GM12872 (cell line): ENCODE results near the gene POU5F1.

Source experiments
- TF ChIP-seq, protein P1 (sequence below): IDR thresholded peaks from 3 replicates; pipeline ENCODE4 v1.5.1; 2011; ENCODE audit warnings: low read depth, mild to moderate bottlenecking, low read length, moderate library complexity; ENCODE audit not compliant: insufficient read depth

The POU5F1 gene

DNA sequence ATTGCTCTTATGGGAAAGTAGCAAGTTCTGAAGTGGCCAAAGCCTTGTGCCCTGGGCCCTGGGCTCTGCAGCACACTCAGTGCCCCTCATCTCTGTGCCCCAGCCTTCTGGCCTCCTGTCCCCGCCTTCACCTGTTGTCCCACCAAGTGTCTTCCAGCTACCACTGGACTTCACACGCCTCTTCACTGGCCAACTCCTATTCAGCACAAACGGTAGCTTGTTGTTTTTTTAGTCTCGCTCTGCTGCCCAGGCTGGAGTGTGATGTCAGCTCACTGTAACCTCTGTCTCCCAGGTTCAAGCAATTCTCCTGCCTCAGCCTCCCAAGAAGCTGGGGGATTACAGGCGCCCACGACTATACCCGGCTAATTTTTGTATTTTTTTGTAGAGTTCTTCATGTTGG is 17.7 kb downstream of the POU5F1 start:
- TF ChIP-seq, protein P1, sequence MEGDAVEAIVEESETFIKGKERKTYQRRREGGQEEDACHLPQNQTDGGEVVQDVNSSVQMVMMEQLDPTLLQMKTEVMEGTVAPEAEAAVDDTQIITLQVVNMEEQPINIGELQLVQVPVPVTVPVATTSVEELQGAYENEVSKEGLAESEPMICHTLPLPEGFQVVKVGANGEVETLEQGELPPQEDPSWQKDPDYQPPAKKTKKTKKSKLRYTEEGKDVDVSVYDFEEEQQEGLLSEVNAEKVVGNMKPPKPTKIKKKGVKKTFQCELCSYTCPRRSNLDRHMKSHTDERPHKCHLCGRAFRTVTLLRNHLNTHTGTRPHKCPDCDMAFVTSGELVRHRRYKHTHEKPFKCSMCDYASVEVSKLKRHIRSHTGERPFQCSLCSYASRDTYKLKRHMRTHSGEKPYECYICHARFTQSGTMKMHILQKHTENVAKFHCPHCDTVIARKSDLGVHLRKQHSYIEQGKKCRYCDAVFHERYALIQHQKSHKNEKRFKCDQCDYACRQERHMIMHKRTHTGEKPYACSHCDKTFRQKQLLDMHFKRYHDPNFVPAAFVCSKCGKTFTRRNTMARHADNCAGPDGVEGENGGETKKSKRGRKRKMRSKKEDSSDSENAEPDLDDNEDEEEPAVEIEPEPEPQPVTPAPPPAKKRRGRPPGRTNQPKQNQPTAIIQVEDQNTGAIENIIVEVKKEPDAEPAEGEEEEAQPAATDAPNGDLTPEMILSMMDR: no peak

DNA sequence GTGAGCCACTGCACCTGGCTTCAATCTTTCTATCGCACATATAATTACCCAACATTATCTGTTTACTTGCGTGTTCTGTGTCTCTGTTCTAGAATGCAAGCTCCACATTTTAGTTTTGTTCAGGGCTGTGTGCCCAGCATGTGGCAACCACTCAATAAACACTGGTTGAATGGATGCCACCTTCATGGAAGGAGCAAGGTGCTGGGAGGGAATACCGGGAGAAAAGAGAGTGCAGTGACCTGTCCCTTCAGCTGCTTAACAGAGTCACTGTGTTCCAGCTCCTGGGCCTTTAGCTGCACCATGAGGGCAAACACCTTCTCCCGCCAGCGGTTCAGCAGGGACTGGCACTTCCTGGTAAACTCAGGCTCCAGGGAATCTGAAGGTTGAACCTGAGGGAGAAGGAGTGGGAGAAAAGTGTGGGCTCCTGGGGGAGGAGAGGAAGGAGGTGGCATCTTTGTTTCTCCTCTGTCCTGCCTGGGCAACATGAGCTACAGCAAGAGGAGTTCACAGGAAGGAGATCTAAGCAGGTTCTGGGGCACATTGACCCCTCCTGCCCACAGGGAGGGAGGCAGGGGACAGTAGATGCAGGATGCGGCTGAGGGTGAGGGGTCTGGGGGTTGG is 20.5 kb downstream of the POU5F1 start:
- TF ChIP-seq, protein P1: no peak

DNA sequence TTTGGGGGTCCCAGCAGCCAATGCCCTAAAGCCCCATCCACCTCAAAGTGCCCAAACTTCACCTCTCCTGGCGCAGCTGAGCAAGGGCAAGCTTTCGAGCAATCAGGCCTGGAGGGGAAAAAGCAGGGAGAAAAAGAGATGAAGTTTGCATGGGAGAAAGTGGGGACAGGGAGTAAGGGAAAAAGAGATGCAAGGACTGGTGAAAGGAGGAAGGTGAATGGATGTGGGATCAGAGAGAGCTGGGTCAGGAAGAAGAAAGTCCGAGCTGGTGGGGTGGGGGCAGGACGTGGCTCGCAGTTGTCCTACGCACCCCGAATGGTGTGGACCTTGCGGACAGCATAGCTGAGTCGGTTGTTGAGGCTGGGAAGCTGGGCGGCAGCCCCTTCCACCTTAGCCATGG is 25.1 kb downstream of the POU5F1 start:
- TF ChIP-seq, protein P1: no peak

DNA sequence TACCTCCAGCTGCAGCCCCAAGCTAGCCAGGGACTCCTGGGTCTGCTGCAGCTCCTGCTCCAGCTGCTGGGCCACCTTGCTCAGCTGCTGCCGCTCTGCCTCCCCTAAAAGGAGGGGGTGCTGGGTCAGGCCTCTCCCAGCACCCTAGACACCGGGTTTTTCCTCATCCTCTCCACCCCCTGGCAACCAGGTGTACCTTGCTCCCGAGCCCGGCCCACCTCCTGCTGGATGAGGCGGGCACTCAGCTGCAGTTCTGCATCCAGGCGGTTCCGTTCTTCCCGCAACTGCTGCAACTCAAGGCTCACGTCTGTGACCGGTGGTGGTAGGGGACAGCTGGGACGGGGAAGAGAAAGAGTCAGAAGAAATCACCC is 25.5 kb downstream of the POU5F1 start:
- TF ChIP-seq, protein P1: no peak

DNA sequence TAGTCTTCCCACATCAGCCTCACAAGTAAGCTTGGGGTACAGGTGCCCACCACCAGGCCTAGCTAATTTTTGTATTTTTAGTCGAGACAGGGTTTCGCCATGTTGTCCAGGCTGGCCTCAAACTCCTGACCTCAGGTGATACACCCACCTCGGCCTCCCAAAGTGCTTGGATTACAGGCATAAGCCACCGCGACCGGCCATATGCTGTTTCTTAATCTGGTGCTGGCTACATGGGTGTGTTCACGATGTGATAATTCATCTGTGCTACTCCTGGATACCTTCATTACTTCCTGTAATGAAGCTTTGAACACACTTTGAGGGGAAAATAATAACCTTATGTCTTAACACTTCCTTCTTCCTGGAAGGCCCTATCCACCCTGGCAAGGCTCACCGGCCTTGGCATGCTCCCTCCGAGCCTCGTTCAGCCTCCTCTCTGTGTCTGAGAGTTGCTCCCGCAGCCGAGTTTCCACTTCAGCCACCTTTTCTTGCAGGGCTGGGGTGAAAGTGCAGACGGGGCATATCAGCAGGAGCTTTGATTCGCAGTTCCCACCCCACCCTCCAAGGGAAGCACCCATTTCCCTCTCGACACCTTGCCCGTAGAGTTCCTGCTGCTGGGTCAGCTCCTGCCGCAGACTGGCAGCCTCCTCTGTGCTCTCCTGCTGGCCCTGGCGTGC is 26.0 kb downstream of the POU5F1 start:
- TF ChIP-seq, protein P1: no peak

DNA sequence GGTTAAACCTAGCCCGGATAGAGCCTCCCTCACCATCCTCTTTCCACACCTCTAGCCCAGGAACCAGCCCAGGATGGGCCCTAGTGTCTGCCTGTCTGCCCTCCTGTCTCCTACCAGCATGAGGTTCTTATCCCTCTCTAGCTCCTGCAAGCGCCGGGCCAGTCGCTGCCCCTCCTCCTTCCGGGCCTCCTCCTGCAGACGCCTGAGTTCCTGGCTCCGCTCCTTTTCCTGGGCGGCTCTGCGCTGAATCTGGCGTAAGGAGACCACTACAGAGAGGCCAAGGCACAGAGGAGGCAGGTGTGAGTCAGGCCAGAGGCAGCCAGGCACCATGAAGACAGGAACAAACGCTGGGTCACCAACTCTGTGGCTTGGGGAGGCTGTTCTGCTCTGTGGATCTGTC is 27.3 kb downstream of the POU5F1 start:
- TF ChIP-seq, protein P1: no peak

DNA sequence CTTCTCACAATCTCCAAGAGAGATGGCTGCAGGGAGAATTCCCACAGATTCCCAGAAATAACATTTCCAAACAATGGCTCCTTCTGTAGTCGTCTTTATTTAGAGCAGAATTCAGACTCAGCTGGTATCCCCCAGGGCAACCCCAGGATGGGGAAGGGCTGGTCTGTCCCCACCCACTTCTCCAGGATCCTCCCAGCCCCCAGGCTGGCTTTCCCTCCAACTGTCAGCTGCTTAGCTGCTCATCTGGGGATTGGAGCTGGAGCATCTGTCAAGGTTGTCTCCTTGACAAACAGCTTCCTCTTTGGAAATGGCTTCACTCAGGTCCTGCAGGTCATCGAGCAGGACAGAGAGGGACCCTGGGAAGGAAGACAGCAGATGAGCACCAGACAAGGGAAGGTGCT is 28.1 kb downstream of the POU5F1 start:
- TF ChIP-seq, protein P1: no peak
